Activated CD4-positive, alpha-beta memory T cell treated with anti-CD3 and anti-CD28 coated beads for 36 hours (primary cell): ENCODE measurements around the gene MYOZ2. TPM values are rescaled to one million over a fixed set of nuclear protein-coding genes. Genes with fewer than 3 reads are reported as not detected.
A peak's percentile ranks its signal among the peaks of the same experiment; 100 is the strongest.

Experiments
- CTCF ChIA-PET: fragments of 350-600 bp; sonication (Branson Sonifier 250); formaldehyde crosslinking; loops from one replicate; lab custom pipeline; 2021; ENCODE audit warnings: antibody characterized with exemption, inconsistent platforms; lab: Charles Lee
- POLR2A ChIA-PET: fragments of 350-600 bp; sonication (Branson Sonifier 250); formaldehyde crosslinking; loops from one replicate; lab custom pipeline; 2021; ENCODE audit warnings: antibody characterized with exemption; lab: Charles Lee
- DNase-seq: peaks from one replicate; pipeline ENCODE4 v3.0.0-alpha.2; 2020
- H3K27ac Mint-ChIP-seq: one replicate; pipeline ENCODE4 v1.8.0; 2021; ENCODE audit warnings: mixed read lengths
- H3K27me3 Mint-ChIP-seq: one replicate; pipeline ENCODE4 v1.8.0; 2021; ENCODE audit warnings: mixed read lengths
- H3K36me3 Mint-ChIP-seq: one replicate; pipeline ENCODE4 v1.8.0; 2021; ENCODE audit warnings: mixed read lengths
- H3K4me1 Mint-ChIP-seq: one replicate; pipeline ENCODE4 v1.8.0; 2021; ENCODE audit warnings: low read depth, mixed read lengths
- H3K4me3 Mint-ChIP-seq: one replicate; pipeline ENCODE4 v1.8.0; 2021; ENCODE audit warnings: mild to moderate bottlenecking, mixed read lengths
- H3K9me3 Mint-ChIP-seq: one replicate; pipeline ENCODE4 v1.8.0; 2021; ENCODE audit warnings: mixed read lengths
- intact Hi-C: fragments of 100-400 bp; cut with micrococcal nuclease; formaldehyde crosslinking; loops from one replicate; pipeline ENCODE4 v1.15.1; 2023
- total RNA-seq, 2 experiments: library from RNA; stranded (reverse); gene quantifications; one replicate each; pipeline ENCODE4 v1.2.3, GENCODE V29; 2021

The MYOZ2 gene
- total RNA-seq, 2 experiments from 2014 or later: not detected

- no peak overlapping the region for H3K4me3 Mint-ChIP-seq
- H3K4me1 Mint-ChIP-seq: peaks cover 37% of the 10 kb centered on the region
- peaks cover 3% of the 10 kb centered on the region for H3K9me3 Mint-ChIP-seq
- H3K36me3 Mint-ChIP-seq: peaks cover 8% of the 10 kb centered on the region
- no peak for DNase-seq
- ChIA-PET CTCF (no interaction called here), POLR2A (no interaction called here)
- no peak overlapping the region for H3K27ac Mint-ChIP-seq
- intact Hi-C loops: loop anchor here (10.0 kb wide), 1 partner anchor 395 kb away; the partner anchor contains the start of gene SEC24D
- no peaks in the 10 kb centered on the region for H3K27me3 Mint-ChIP-seq
These were observed 94.5 kb downstream of the MYOZ2 start for GRCh38 chr4:119229908-119230687.

DNA sequence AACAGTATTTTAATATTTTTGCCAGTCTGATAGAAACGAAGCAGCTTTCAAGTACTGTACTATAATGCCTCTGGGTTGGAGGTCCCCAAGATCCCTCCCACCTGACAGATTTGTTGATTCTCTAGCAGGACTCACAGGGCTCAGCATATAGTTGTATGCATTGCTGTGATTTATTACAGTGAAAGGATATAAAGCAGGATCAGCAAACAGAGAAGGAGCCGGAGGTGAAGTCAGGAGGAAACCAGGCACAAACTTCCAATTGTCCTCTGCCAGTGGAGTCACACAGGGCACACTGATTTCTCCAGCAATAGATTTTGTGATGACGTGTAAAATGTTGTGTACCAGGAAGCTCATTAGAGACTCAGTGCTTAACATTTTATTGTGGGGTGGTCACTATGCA lies 95.9 kb downstream of the MYOZ2 start:
- Mint-ChIP-seq H3K27me3 (no peaks in the 10 kb centered on the region), H3K9me3 (peaks cover 3% of the 10 kb centered on the region), H3K4me1 (peaks cover 40% of the 10 kb centered on the region), H3K4me3 (no peak overlapping the region), H3K36me3 (peaks cover 13% of the 10 kb centered on the region), H3K27ac (no peak overlapping the region)
- intact Hi-C loops: loop anchor here (10.0 kb wide), 1 partner anchor 397 kb away; the partner anchor contains the start of gene SEC24D
- no peak for DNase-seq
- ChIA-PET POLR2A (no interaction called here), CTCF (no interaction called here)

DNA sequence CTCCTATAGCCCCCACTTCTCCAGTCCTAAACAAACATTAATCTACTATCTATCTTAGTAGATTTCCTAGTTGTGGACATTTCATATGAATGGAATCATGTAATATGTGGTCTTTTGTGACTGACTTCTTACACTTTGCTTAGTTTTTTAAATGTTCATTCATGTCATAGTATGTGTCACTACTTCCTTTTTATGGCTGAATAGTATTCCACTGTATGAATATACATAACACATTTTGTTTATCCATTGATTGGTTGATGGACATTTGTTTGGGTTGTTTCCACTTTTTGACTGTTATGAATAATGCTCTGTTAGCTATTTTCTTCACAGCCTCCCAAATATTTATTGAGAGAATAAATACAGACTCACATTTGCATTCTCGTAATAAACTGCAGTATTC lies 96.7 kb downstream of the MYOZ2 start:
- POLR2A ChIA-PET: no interaction called here
- Mint-ChIP-seq H3K27me3 (no peaks in the 10 kb centered on the region), H3K27ac (no peak overlapping the region), H3K9me3 (peaks cover 3% of the 10 kb centered on the region), H3K4me3 (no peak overlapping the region), H3K4me1 (peaks cover 48% of the 10 kb centered on the region), H3K36me3 (peaks cover 15% of the 10 kb centered on the region)
- intact Hi-C loops: loop anchor here (10.0 kb wide), 1 partner anchor 397 kb away; the partner anchor contains the start of gene SEC24D
- no peak for DNase-seq
- CTCF ChIA-PET: no interaction called here

DNA sequence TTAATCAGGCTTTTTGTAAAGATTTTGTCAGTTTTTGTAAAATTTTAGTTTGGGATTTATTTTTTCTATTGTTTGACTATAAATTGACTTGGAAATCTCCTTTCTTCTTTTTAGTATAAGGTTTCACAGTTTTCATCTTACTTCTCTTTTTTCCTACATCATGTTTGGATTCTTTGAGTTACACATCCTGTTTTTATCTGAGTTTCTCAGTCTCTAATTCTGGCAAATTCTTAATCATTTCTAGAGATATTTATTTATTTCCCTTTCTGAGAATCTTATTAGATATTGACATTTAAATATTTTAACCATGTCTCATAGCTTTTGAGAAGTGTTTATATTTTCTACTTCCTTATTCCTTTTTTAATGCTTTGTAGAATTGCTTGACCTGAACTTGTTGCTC lies 97.6 kb downstream of the MYOZ2 start:
- ChIA-PET POLR2A (no interaction called here), CTCF (no interaction called here)
- no peaks in the 10 kb centered on the region for H3K27me3 Mint-ChIP-seq
- H3K27ac Mint-ChIP-seq: no peak overlapping the region
- peaks cover 15% of the 10 kb centered on the region for H3K36me3 Mint-ChIP-seq
- intact Hi-C loops: loop anchor here (10.0 kb wide), 1 partner anchor 398 kb away; the partner anchor contains the start of gene SEC24D
- peaks cover 48% of the 10 kb centered on the region for H3K4me1 Mint-ChIP-seq
- H3K9me3 Mint-ChIP-seq: peaks cover 3% of the 10 kb centered on the region
- no peak for DNase-seq
- H3K4me3 Mint-ChIP-seq: no peak overlapping the region

GRCh38 chr4:119233750-119234149 lies 98.1 kb downstream of the MYOZ2 start:
- peaks cover 16% of the 10 kb centered on the region for H3K36me3 Mint-ChIP-seq
- POLR2A ChIA-PET: no interaction called here
- H3K4me1 Mint-ChIP-seq: peaks cover 49% of the 10 kb centered on the region
- no peak overlapping the region for H3K4me3 Mint-ChIP-seq
- CTCF ChIA-PET: no interaction called here
- no peaks in the 10 kb centered on the region for H3K27me3 Mint-ChIP-seq
- H3K27ac Mint-ChIP-seq: peak overlapping the region; percentile 36
- DNase-seq: no peak
- peaks cover 3% of the 10 kb centered on the region for H3K9me3 Mint-ChIP-seq
- intact Hi-C loops: loop anchor here (10.0 kb wide), 1 partner anchor 399 kb away; the partner anchor contains the start of gene SEC24D

DNA sequence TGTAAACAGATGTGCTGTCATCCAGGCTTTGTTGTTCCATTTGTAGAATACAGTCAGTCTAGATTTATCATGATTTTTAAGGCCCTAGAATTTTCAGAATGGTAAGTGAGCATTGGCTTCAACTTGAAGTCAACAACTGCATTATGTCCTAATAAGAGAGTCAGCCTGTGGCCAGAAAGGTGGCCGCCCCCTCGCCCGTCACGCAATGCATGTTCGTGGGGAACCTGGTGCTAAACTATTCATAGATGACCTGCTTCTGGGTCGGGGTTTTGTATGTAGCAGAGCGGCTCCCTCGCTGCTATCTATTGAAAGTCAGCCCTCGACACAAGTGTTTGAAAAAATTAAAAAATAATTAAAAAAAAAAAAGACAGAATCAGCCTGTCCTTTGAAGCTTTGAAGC lies 101.6 kb downstream of the MYOZ2 start:
- Mint-ChIP-seq H3K27me3 (no peaks in the 10 kb centered on the region), H3K4me1 (peaks cover 37% of the 10 kb centered on the region), H3K4me3 (no peak overlapping the region), H3K27ac (no peak overlapping the region), H3K36me3 (peaks cover 10% of the 10 kb centered on the region), H3K9me3 (peaks cover 2% of the 10 kb centered on the region)
- intact Hi-C loops: loop anchor here (10.0 kb wide), 1 partner anchor 402 kb away; the partner anchor contains the start of gene SEC24D
- POLR2A ChIA-PET: interaction anchor here (0.6 to 1.9 kb wide), 6 partner anchors 9 to 196 kb away, joined by 3 to 10 read pairs (median 4); partner anchors contain the start of gene USP53
- DNase-seq: no peak
- CTCF ChIA-PET: interaction anchor here (1.1 to 1.8 kb wide), 4 partner anchors 9 to 195 kb away, joined by 5 to 14 read pairs (median 5); partner anchors contain the start of gene USP53

Other genes starting within 250 kb of the MYOZ2 start
- gene SYNPO2, start 247.0 kb upstream of the MYOZ2 start, total RNA-seq: under 1 TPM; 0.12 to 0.19 TPM
- gene USP53, start 76.9 kb downstream of the MYOZ2 start, total RNA-seq: 10 to 100 TPM in 1 of 2 experiments, 1 to 10 TPM in 1; 9.5 to 10.5 TPM
- not detected for gene FABP2, start 186.3 kb downstream of the MYOZ2 start, total RNA-seq